Kidney epithelial cell (primary cell): ENCODE results near the gene PRKAR1B. TPM values are rescaled to one million over a fixed set of nuclear protein-coding genes. Genes with fewer than 3 reads are reported as not detected.

Source experiments
- DNase-seq: peaks from one replicate; pipeline ENCODE4 v3.0.0-alpha.2; 2010; ENCODE audit warnings: low read depth
- H3K27me3 ChIP-seq: 2 replicates; pipeline ENCODE4 v1.6.0; 2011; ENCODE audit warnings: low read length; ENCODE audit not compliant: control insufficient read depth, insufficient read depth
- H3K36me3 ChIP-seq: 2 replicates; pipeline ENCODE4 v1.5.1; 2011; ENCODE audit warnings: low read length; ENCODE audit not compliant: control insufficient read depth, insufficient read depth
- H3K4me3 ChIP-seq: 2 replicates; pipeline ENCODE4 v1.5.1; 2011; ENCODE audit warnings: low read depth, mild to moderate bottlenecking, control low read depth, low read length
- CTCF ChIP-seq: IDR thresholded peaks from 2 replicates; pipeline ENCODE4 v1.5.1; 2011; ENCODE audit warnings: mild to moderate bottlenecking, moderate library complexity, low read length, control low read depth, inconsistent platforms; ENCODE audit not compliant: insufficient read depth, poor library complexity, severe bottlenecking
- total RNA-seq: library from RNA; depleted of rRNA; stranded (reverse); fragments of >200 nt; gene quantifications from 2 replicates; pipeline ENCODE4 v1.2.3, GENCODE V29; 2015

PRKAR1B gene
- total RNA-seq, 1 donor from 2014 or later, result 23.8 TPM

- Histone ChIP-seq H3K36me3 (peaks cover 5% of the 10 kb centered on the region), H3K4me3 (no peak overlapping the region), H3K27me3 (no peaks in the 10 kb centered on the region)
- DNase-seq, result no peak
- TF ChIP-seq CTCF, result no peak
These were observed 3.7 kb upstream of the PRKAR1B start for GRCh38 chr7:730501-731439.

- DNase-seq, result no peak
- Histone ChIP-seq H3K36me3 (peaks cover 3% of the 10 kb centered on the region), H3K4me3 (no peak overlapping the region), H3K27me3 (no peaks in the 10 kb centered on the region)
- TF ChIP-seq CTCF, result no peak
These were observed 2.3 kb upstream of the PRKAR1B start for GRCh38 chr7:729140-730000.

- no peak for TF ChIP-seq CTCF
- Histone ChIP-seq H3K4me3 (no peak overlapping the region), H3K36me3 (peaks cover 3% of the 10 kb centered on the region), H3K27me3 (no peaks in the 10 kb centered on the region)
- DNase-seq, result no peak
These were observed 1.5 kb upstream of the PRKAR1B start for GRCh38 chr7:728602-729001.

- peaks cover 3% of the 10 kb centered on the region for H3K36me3 ChIP-seq
- H3K27me3 ChIP-seq, result no peaks in the 10 kb centered on the region
- no peak for DNase-seq
- peak overlapping the region; percentile 53 for H3K4me3 ChIP-seq
- TF ChIP-seq CTCF, result no peak
These were observed 852 bp upstream of the PRKAR1B start for GRCh38 chr7:727806-728460.

- Histone ChIP-seq H3K36me3 (peaks cover 1% of the 10 kb centered on the region), H3K27me3 (no peaks in the 10 kb centered on the region), H3K4me3 (peak overlapping the region; percentile 53)
- no peak for DNase-seq
- no peak for TF ChIP-seq CTCF
These were observed 302 bp downstream of the PRKAR1B start for GRCh38 chr7:726854-727103.
